GM21529 (cell line): ENCODE data around the gene OGDH.
A peak's percentile ranks its signal among the peaks of the same experiment; 100 is the strongest.
"Not testable (repeated sequence)": the region's sequence is repeated elsewhere in the genome, so short reads cannot be mapped to it uniquely, and the experiment has no call there.

Experiments used
- ATAC-seq: cut with Tn5 transposase; IDR thresholded peaks from one replicate; pipeline ENCODE4 v1.9.1; 2021; ENCODE audit not compliant: unreplicated experiment

The OGDH gene

GRCh38 chr7:44665531-44666213 lies 59.2 kb downstream of the OGDH start:
- no peak for ATAC-seq

- no peak for ATAC-seq
Observed at GRCh38 chr7:44666566-44666965, 60.1 kb downstream of the OGDH start.

GRCh38 chr7:44667190-44667589 lies 60.8 kb downstream of the OGDH start:
- ATAC-seq, result no peak

- ATAC-seq, result no peak
Observed at GRCh38 chr7:44671069-44671468, 64.6 kb downstream of the OGDH start.

GRCh38 chr7:44673324-44673723 lies 66.9 kb downstream of the OGDH start:
- peak; percentile 73 for ATAC-seq

- no peak for ATAC-seq
Observed at GRCh38 chr7:44673771-44674170, 67.3 kb downstream of the OGDH start.

- no peak for ATAC-seq
Observed at GRCh38 chr7:44674381-44674780, 68.0 kb downstream of the OGDH start.

- ATAC-seq, result no peak
Observed at GRCh38 chr7:44676776-44677175, 70.3 kb downstream of the OGDH start.

- no peak for ATAC-seq
Observed at GRCh38 chr7:44678101-44678470, 71.7 kb downstream of the OGDH start.

- no peak for ATAC-seq
Observed at GRCh38 chr7:44678471-44679179, 72.2 kb downstream of the OGDH start.

GRCh38 chr7:44681645-44682044 lies 75.2 kb downstream of the OGDH start:
- no peak for ATAC-seq

- ATAC-seq, result no peak
Observed at GRCh38 chr7:44685723-44686122, 79.3 kb downstream of the OGDH start.

GRCh38 chr7:44689427-44689826 lies 83.0 kb downstream of the OGDH start:
- ATAC-seq, result no peak

- no peak for ATAC-seq
Observed at GRCh38 chr7:44693641-44694313, 87.3 kb downstream of the OGDH start.

GRCh38 chr7:44694326-44694725 lies 87.9 kb downstream of the OGDH start:
- no peak for ATAC-seq

GRCh38 chr7:44694766-44695165 lies 88.3 kb downstream of the OGDH start:
- ATAC-seq, result no peak

- ATAC-seq, result no peak
Observed at GRCh38 chr7:44695756-44696155, 89.3 kb downstream of the OGDH start.

GRCh38 chr7:44696728-44697127 lies 90.3 kb downstream of the OGDH start:
- no peak for ATAC-seq

- no peak for ATAC-seq
Observed at GRCh38 chr7:44697136-44698045, 91.0 kb downstream of the OGDH start.

- ATAC-seq, result no peak
Observed at GRCh38 chr7:44698046-44698580, 91.7 kb downstream of the OGDH start.

- ATAC-seq, result not testable (repeated sequence)
Observed at GRCh38 chr7:44699598-44699997, 93.2 kb downstream of the OGDH start.
